OCI-M1 (cell line): ENCODE results near the gene CDC45.

Experiments
- DNase-seq: peaks from one replicate; lab custom pipeline; 2025; lab: John Stamatoyannopoulos, UW

Gene CDC45

DNA sequence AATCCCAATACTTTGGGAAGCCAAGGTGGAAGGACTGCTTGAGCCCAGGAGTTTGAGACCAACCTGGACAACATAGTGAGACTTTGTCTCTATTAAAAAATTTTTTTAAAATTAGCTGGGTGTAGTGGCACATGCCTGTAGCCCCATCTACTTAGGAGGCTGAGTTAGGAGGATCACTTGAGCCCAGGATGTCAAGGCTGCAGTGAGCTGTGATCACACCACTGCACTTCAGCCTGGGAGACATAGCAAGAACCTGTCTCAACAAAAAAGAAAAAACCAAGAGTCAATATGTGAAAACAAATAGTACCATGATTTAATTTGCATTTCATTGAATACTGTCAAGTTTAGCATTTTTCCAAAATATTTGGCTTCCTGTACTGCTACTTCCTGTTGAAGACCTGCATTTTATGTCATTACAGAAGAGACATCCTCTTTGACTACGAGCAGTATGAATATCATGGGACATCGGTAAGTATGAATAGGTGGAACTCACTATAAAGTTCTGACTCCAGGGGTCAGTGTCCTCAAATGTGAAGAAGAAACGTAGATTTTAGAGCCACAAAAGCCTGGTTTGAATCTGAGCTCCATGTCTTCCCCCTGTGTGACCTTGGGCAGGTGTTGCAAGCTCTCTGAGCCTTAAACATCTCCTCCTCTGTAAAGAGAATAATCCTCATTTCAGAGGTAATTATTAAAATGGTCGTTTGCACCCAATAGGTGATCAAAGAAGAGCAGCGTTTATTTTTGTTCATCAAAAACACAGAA is 16.0 kb downstream of the CDC45 start:
- no peak for DNase-seq

DNA sequence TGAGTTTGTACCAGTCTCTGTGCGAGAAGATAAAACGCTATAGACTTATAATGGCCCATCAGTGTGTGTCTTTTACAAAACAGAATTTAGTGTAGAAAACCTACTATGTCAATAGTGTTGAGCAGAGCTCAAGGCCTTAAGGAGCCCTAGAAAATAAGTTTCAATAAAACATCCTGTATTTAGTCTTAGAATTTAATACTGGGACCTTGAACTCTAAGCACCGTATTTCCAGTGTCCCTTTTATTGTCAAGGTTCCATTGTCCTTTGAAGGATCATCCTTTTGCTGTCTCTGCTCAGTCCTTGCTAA is 16.6 kb downstream of the CDC45 start:
- DNase-seq = no peak

DNA sequence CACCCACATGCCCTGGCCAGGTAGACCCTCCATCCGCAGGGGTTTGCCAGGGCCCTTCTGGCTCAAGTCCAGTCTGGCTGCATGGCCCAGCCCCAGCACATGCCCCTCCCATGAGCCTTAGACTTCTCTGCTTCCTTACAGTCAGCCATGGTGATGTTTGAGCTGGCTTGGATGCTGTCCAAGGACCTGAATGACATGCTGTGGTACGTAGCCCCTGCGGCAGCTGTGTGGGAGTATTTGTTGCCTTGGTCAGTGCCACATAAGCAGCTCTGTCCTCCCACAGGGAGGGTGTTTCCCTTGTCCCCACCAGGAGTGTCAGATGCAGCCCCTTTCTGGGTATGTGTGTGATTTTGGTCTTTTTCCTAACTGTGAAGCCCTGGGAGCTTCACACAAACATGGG is 17.5 kb downstream of the CDC45 start:
- peak; percentile 44 for DNase-seq

DNA sequence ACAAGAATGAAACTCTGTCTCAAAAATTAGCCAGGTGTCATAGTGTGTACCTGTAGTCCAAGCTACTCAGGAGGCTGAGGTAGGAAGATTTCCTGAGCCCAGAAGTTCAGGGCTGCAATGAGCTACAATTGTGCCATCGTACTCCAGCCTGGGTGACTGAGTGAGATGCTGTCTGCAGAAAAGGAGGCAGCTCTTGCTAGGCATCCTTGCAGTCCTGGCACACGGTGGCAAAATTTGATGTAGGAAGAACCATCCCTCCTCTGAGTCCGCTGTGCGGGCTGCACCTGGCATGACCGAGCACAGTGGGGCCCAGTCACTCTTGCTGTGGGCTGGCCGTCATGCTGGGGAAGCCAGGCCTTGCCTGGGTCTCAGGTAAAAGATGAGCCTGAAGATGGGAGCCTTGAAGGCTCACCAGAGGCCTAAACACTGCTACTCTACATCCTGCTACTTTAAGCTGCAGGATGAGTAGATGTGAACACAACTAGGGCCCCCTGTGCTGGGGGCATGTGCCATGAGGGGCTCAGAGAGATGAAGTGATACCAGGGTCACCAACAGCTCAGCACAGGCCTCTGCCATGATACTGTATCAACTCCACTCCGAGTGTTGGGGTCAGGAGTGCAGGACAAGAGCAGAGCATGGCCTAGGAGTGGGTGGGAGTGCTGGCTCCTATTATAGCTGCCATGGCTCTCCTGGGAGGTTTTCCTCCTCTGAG is 18.6 kb downstream of the CDC45 start:
- DNase-seq = no peak

DNA sequence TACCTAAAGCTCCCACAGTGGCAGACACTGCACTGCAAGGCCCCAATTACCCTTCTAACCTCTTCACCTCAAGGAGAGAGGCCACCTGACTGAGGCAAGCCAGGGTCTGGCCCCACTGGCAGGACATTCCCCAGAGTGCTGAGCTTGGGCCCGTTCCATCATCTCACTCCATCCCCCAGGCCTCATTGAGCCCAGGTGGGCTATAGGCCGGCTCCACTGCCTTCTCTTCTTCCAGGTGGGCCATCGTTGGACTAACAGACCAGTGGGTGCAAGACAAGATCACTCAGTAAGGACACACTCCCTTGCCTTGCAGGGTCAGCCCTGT is 19.1 kb downstream of the CDC45 start:
- no peak for DNase-seq

DNA sequence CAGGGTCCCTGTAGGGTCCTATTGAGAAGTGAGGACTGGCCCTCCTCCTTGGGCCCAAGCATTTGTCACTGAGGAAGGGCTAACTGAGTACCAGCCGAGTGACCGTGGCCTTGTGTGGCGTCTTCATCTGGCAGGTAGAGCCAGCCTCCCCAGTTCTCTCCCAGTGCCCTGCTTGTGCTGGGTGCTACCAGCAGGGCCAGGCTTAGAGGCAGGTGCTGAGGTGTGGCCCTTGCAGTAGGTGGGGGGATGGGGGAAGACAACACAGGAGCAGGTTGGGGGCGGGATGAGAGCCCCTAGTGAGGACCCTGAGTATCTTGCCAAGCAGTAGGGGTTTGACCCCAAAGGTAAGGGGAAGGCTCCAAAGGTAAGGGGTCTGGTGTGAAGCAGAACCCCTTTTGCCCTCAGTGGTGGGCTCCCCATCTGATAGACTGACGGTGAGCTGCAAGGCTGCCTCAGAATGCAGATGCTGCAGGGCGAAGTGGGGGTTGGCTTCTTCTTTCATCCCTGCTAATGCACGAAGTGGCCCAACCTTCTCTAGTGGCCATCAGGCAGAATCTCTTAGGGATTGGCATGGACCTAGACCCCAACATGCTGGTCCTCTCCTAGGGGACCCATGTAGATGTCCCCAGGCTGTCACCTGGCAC is 19.6 kb downstream of the CDC45 start:
- DNase-seq = no peak

DNA sequence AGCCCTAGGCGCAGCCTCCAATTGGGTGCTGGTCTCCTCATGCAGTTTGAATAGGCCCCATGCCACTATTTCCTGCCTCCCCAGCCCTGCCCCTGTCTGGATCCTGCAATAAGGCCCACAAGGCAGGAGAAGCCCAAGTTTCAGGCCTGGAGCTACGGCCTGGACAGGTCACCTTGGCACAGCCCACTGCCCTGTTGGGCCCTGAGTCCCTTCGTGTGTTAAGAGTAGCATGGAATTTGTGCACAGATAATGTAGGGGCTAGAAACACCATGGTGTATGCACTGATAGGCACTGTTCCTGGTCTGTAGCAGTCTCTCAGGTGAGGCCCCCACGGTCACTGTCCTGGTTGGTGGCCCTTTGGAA is 20.1 kb downstream of the CDC45 start:
- no peak for DNase-seq

DNA sequence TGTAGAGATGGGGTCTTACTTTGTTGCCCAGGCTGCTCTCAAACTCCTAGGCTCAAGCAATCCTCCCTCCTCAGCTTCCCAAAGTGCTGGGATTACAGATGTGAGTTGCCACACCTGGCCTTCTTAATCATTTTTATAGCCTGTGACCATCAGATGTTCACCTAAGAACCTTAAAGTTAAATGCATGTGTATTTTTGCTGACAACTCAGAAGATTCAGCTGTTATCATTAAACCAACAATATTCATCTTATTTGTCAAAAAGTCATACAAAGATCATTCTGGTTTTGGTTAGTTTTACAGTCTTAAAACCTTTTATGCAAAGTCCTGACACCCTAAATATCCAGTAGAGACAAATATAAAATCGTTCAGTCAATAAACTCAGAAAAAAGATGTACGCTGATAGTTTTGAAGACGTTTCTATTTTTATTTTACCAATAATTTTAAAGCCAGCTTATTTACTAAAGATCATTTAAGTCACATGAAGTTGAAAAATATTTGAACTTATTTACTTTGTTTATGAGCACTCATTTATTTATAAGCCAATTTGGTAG is 22.3 kb downstream of the CDC45 start:
- no peak for DNase-seq

DNA sequence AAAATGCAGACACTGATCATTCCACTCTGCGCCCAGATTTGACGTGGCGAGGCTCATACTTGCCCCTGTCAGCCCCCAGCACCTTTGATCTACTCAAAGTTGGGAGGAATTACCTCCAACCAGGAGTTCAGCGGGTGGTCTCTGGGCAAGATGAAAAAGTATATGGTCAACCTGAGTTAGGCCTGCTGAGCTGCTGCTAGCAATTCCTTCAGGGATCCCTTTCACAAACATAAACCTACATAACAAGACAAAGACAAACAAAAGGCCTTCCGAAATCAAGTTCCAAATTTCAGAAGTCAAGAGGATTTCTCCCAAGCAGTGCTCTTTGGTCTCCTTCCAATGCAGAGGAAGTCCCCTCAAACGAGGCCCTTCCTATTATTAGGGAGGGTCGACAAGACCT is 23.6 kb downstream of the CDC45 start:
- no peak for DNase-seq

DNA sequence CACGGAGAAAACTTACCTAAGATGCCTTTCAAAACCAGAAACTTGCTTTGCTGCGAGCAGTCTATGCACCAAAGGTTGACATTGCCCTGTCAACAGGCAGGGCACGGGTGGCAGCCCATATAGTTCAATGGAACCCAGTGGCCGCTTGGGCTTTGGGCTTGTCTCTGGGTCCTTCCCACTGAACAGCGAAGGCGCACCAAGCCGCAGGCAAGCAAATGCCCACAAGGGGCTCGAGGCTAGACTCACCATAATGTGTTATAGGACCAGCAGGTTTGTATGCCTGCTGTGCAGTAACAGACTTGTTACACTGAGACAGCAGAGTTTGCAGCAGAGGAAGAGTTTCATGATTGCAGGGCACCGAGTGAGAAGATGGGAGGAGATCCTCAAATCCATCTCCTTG is 24.1 kb downstream of the CDC45 start:
- no peak for DNase-seq

DNA sequence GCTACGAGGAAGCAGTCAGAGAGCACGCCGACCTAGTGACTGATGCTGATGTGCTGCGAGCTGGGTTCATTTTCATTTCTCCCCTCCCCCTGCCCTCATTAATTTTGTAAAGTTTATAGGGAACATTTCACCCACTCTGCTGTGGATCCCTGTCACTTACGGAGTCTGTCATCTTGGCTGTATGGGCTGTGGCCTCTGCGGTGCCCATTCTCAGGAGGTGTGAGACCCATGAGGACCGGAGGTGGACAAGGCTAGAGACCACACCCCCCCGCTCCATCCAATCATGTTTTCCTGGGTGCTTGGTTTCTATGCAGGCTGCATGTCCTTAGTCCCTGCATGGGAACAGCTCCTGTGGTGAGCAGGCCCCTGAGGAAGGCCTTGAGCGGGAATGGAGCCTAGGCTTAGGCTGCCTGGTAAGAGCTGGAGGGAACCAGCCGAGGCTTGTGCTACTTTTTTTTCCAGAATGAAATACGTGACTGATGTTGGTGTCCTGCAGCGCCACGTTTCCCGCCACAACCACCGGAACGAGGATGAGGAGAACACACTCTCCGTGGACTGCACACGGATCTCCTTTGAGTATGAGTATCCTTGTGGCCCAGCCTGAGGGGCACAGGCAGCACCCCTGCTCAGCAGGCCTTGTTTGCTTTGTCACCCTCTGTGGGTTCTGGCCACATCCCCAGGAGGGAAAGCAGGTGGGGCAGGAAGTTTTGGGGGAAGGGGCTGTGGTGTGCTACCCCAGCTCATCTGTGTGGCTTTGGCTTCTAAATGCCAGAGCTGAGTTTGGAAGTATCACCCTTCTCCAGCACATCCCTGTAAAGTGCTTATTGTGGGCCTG is 25.4 kb downstream of the CDC45 start:
- no peak for DNase-seq

DNA sequence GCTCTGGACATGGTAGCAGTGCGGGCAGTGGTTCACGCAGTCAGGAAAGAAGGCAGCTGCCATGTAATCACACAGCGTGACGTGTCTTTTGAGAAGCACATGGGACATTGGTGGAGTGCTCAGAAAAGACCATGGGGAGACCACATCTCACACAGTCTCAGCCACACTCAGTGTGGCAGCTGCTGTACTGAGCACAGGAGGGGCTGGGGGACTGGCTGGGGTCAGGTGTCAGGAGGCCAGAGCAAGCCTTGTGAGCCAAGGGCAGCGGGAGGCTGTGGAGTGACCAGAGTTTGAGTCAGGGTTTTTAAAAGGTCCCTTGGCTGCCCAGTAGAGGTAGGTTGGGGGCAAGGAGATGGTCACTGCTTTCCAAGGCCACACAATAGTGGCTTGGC is 26.0 kb downstream of the CDC45 start:
- DNase-seq = no peak

DNA sequence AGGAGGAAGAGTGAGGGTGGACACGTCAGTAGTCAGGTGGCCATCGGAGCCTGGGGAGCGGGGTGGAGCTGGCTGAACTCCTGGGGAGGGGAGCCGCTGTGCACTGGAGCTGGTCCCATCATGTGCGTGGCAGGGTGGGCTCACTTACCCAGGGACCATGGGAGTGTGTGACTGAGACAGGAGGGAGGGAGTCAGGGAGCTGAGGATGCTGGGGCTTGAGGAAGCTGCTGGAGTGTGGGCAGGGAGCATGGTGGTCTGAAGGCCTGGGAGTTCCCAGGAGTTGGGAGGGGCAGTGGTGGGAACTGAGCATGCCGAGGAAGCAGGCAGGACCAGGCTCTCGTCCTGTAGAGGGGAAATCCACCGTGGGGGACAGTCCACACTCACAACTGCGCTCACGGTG is 26.5 kb downstream of the CDC45 start:
- no peak for DNase-seq

DNA sequence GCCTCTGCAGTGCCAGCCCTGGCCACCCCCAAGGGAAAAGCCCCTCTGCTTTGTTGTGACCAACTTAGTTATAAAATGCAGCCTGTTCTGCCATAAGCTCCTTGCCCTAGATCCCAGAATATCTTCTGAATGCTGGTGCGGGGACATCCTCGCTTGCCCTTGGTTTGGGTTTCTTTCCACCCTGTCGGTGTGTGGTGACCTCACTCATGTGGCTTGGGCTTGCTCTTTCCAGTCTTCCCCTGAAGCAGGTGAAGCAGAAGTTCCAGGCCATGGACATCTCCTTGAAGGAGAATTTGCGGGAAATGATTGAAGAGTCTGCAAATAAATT is 27.8 kb downstream of the CDC45 start:
- DNase-seq = no peak

DNA sequence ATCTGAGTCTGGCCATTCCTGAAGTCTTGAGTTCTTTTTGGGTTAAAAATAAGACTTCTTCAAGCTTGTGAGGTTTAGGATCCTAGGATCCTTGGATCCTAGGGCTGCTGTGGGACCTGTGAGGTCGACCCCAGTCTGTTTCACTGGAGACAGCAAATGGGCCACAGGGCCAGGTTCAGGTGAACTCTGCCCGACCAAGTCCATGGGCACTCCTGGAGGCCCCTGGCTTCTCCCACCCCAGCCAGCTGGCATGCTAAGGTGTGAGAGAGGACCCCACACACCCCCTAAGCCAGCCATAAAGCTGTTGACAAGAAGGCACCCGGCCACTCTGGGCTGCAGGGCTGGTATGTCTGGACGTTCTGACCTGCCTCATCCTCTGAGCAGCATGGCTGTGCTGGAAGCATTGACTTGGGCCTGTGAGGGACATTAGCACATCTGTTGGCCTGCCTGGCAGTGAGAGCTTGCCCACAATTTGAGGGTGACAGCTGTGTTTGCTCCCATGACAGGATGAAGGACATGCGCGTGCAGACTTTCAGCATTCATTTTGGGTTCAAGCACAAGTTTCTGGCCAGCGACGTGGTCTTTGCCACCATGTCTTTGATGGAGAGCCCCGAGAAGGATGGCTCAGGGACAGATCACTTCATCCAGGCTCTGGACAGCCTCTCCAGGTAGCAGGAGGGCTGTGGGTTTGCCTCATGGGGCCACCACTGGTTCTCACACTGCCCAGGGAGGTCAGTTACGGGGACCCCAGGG is 28.5 kb downstream of the CDC45 start:
- no peak for DNase-seq

DNA sequence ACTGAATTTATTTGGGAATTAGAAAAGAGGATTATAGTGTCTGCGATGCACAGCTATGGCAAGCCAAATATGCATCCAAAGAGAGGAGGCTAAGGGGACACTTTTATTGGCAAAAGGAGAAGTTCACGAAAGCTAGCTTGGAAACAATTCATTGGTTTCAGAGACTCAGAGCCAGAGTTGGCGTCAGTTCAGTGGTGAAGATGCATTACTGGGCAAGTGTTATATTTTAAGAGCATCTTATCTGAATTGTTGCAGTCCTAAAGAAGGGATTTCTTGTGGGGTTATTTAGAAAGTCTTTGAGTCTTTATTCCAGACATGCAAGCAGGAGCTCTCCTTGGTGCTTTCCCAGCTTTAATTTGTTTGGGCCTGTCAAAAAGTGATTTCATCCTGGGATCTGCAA is 29.5 kb downstream of the CDC45 start:
- no peak for DNase-seq

DNA sequence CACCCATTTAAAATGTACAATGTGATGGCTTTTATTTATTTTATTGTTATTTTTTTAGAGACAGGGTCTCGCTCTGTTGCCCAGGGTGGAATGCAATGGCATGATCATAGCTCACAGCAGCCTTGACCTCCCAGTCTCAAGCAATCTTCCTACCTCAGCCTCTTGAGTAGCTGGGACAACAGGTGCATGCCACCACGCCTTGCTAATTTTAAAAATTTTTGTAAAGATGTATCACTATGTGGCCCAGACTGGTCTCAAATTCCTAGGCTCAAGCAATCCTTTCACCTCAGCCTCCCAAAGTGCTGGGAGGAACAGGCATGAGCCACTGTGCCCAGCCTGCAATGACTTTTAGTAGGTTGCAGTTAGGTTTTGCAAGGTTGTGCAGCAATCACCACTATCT is 30.2 kb downstream of the CDC45 start:
- DNase-seq = no peak

DNA sequence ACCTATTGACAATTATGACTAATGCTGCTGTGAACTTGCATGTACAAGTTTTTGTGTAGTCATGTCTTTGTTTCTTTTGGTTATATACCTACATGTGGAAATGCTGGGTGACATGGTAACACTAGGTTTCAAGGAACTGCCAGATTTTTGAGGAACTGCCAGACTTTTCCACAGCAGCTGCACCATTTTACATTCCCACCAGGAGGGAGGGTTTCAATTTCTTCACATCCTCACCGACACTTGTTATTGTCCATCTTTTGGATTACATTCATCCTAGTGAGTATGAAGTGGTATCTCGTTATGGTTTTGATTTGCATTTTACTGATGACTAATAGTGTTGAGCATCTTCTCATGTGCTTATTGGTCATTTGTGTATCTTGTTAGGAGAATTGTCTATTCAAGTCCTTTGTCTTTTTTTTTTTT is 31.2 kb downstream of the CDC45 start:
- no peak for DNase-seq

DNA sequence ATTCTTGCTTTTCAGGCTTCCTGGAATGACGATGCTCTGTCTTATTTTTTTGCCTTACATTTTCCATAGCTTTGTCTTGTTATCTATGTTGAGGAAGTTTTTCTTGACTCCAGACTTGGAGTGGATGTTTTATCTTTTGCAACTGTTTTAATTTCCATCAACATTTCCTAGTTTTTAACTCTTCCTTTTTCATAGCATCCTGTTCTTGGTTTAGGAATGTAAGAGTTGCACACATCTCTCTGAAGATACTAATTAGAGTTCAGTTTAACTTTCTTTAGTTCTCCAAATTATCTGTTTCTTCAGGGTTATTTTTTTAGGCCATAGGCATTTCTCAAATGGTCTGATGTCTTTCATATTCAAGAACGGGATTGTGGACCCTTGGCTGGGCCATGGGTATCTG is 34.1 kb downstream of the CDC45 start:
- DNase-seq = no peak

DNA sequence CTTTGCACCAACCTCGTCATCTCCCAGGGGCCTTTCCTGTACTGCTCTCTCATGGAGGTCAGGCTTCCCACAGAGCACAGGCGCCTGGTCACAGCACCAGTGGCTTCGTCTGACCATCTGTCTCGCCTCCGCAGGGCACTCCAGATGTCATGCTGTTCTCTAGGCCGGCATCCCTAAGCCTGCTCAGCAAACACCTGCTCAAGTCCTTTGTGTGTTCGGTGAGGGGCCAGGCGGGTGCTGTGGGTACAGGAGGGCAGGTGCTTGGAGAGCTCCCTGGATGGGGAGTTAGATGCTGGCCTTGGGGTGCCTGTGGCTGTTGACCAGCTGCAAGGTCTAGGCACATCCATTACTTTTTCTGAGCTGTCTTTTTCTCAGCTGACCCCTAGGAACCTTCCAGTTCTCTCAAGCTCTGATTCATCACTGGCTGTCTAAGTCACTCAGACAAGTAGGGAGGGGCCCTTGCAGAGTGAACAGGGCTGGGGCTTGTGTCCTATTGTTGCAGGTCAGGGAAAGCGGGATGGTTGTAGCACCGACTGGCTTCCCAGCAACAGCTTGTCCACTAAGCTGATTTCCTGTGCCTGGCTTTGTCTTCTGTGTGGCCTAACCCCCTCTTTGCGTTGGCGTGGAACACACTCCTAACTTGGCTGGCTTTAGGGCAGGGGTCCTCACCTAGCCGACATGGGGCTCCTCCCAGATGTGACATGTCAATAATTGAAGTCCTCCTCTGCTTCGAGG is 35.3 kb downstream of the CDC45 start:
- no peak for DNase-seq

DNA sequence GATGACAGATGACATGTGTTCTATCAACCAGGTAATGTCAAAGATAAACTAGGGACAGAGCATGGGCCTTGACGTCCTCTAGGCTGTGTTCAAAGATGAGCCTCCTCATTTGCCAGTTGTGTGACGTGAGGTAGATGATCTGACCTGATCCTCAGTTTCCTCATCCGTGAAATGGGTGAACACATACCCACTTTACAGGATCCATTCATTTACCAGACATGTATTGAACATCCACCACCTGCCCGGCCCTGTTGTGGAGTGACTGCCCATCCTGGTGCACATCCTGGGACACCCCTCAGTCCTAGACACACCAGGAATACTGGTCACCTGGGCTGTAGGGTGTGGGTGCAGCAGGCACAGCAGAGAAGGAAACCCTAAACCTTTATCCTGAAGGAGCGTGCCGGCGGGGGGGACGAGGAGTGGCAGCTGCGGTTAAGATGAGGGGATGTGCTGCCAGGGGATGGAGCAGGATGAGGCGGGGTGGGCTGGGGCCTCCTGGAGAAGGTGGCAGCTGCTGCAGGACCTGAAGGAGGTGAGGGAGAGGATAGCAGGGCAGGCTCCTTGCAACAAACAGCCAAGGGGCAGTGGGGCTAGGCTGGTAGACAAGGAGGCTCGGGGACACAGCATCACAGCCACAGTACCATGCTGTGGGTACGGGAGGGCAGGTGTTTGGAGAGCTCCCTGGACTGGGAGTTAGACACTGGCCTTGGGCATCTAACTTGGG is 36.1 kb downstream of the CDC45 start:
- no peak for DNase-seq
